KOPT-K1 (cell line): ENCODE measurements around the gene TNFSF11.

Experiments
- H3K27ac ChIP-seq: fragments of 200-600 bp; sonication (generic); 2 replicates; pipeline ENCODE4 v1.5.1; 2016; ENCODE audit warnings: antibody characterized with exemption, mild to moderate bottlenecking, low read depth, low read length; ENCODE audit not compliant: poor library complexity, severe bottlenecking
- H3K36me3 ChIP-seq: fragments of 200-600 bp; sonication (generic); 2 replicates; pipeline ENCODE4 v1.5.1; 2017; ENCODE audit warnings: antibody characterized with exemption, mild to moderate bottlenecking, low read length, moderate library complexity; ENCODE audit not compliant: insufficient read depth
- H3K9me3 ChIP-seq: fragments of 200-600 bp; sonication (generic); 2 replicates; pipeline ENCODE4 v1.5.1; 2017; ENCODE audit warnings: antibody characterized with exemption, low read length, mild to moderate bottlenecking; ENCODE audit not compliant: insufficient read depth, poor library complexity, severe bottlenecking

TNFSF11 gene

DNA sequence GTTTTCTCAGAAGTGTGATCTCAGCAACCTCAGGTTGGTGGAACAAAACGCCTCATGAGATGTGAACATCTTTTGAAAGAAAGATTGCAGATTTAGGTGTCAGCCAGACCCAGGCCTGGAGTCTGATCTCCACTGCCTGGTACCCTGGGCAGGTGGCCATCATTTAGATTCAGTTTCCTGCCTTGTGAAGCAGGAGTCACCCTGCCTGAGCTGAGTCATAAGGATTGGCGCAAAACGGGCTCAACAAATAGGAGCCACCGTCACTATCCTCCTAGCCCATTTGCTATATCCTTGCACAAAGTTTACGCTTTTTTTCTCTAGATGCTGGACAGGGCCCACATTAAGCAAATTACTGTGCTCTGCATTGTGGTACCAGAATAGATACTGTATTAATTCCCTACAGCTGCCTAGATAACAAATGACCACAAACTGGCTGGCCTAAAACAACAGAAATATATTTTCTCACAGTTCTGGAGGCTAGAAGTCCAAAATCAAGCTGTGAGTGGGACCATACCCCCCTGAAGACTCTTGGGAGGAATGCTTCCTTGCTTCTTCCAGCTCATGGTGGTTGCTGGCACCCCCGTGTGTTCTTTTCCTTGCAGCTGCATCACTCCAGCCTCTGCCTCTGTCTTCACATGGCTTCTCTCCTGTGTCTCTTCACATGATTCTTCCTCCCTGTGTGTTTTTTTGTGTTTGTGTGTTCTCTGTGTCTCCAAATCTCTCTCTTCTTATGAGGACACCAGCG lies 38.2 kb downstream of the TNFSF11 start:
- Histone ChIP-seq H3K36me3 (no peaks in the 10 kb centered on the region), H3K9me3 (no peaks in the 10 kb centered on the region), H3K27ac (no peak overlapping the region)

- Histone ChIP-seq H3K36me3 (no peaks in the 10 kb centered on the region), H3K27ac (no peak overlapping the region), H3K9me3 (no peaks in the 10 kb centered on the region)
Observed at GRCh38 chr13:42614436-42615035, 40.6 kb downstream of the TNFSF11 start.

DNA sequence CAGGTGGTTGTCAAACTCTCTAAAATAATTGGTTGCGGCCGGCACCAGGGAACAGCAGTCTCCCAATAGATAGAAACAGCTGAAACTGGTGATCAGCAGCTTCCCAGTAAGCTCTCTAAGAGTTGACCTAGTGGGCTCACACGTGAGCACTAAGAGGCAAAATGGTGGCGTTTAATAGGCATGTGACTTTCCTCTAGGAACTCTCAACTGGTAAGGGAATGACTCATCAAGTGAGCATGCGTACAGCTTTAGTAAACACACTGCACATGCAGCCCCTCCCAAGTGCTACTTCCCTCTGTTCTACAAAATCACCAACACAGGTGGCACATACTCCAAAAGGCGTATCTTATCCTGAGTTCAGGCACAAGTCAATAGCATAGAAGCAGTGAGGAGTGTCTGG lies 41.7 kb downstream of the TNFSF11 start:
- H3K27ac ChIP-seq: no peak overlapping the region
- no peaks in the 10 kb centered on the region for H3K9me3 ChIP-seq
- H3K36me3 ChIP-seq: no peaks in the 10 kb centered on the region

GRCh38 chr13:42617221-42617620 lies 43.3 kb downstream of the TNFSF11 start:
- no peaks in the 10 kb centered on the region for H3K9me3 ChIP-seq
- H3K27ac ChIP-seq: no peak overlapping the region
- no peaks in the 10 kb centered on the region for H3K36me3 ChIP-seq

- H3K27ac ChIP-seq: no peak overlapping the region
- no peaks in the 10 kb centered on the region for H3K9me3 ChIP-seq
- H3K36me3 ChIP-seq: no peaks in the 10 kb centered on the region
Observed at GRCh38 chr13:42623916-42624315, 50.0 kb downstream of the TNFSF11 start.

DNA sequence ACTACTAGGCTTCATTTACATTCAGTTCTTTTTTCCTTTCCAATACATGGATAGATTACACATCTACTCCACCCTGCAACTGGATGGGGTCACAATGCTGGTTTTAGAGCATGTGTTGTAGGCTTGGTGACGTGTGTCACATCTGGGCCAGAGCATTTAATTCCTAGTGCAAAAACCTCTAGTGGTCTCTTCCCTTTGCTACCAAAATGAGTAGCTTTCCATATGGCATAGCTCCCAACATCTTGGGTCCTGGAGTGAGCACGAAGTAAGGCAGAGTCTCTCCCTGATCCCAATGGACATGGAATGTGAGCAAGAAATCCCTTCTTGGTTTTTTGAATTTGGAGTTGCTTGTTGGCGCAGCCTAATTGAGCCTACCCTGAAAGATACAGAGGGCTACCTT lies 51.7 kb downstream of the TNFSF11 start:
- H3K36me3 ChIP-seq: no peaks in the 10 kb centered on the region
- no peaks in the 10 kb centered on the region for H3K9me3 ChIP-seq
- H3K27ac ChIP-seq: no peak overlapping the region

DNA sequence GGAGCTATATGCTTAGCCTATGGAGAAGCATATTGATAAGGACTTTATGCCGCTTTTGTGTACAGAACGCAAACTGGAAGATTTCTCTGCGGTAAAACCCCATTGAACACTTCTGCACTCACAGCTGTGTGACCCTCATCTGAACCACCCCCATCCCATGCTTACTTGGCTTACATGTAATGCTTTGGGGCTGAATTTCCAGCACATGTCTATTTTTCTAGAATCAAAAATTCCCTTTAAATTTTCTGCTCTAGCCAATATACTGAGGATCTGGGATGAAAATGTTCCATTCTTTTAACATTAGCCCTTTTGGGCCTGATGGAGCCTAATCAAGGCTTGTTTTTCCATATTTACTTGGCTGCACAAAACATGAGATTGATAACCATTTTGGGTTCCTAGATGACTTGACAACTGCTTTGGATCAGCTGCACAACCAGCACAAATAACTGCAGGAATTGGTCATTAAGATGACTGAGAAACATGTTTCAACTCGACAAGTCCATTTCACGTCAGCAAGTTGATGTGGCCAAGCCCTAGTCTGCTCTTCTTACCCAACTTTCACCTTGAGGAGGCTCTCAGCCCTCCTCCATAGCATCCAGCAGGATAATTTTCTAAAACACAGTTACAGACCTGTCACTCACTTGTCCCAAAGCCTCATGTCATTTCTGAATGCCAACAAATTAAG lies 52.4 kb downstream of the TNFSF11 start:
- no peaks in the 10 kb centered on the region for H3K36me3 ChIP-seq
- no peaks in the 10 kb centered on the region for H3K9me3 ChIP-seq
- no peak overlapping the region for H3K27ac ChIP-seq

DNA sequence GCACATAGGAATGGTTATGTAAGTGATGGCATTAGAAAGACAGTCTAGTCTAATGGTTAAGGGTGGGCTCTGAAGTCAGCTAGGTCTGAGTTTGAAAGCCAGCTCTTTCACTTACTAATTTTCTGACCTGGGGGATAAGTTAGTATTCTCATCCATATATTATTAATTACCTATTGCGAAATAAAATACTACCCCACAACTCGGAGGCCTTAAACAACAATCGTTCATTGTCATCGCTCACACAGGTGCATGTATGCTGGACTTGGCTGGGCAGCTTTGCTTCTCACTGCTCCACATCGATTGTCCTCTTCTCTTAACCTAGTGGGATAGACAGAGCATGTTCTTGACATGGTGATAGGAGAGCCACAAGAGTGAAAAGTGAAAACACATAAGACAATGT lies 54.7 kb downstream of the TNFSF11 start:
- H3K36me3 ChIP-seq: no peaks in the 10 kb centered on the region
- no peaks in the 10 kb centered on the region for H3K9me3 ChIP-seq
- no peak overlapping the region for H3K27ac ChIP-seq

DNA sequence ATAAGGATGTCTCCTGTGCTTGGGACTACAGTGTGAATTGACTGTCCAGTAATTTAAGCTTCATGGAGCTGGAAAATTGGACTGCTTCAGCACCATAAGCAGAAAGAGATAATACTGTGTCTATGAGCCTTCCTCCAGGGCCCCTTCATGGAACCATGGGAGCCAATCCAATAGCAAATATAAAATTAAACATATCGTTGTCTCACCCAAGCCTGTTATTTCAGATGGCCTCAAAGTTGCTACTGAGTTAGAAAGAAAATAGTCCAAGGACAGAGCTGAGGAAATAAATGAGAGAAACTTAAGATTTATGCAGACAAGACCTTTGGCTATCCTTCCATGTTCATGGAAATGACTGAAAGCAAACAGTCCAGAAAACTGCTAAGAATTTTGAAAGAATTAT lies 57.2 kb downstream of the TNFSF11 start:
- Histone ChIP-seq H3K9me3 (no peaks in the 10 kb centered on the region), H3K36me3 (no peaks in the 10 kb centered on the region), H3K27ac (no peak overlapping the region)

GRCh38 chr13:42633495-42633894 lies 59.5 kb downstream of the TNFSF11 start:
- Histone ChIP-seq H3K36me3 (no peaks in the 10 kb centered on the region), H3K27ac (no peak overlapping the region), H3K9me3 (no peaks in the 10 kb centered on the region)

DNA sequence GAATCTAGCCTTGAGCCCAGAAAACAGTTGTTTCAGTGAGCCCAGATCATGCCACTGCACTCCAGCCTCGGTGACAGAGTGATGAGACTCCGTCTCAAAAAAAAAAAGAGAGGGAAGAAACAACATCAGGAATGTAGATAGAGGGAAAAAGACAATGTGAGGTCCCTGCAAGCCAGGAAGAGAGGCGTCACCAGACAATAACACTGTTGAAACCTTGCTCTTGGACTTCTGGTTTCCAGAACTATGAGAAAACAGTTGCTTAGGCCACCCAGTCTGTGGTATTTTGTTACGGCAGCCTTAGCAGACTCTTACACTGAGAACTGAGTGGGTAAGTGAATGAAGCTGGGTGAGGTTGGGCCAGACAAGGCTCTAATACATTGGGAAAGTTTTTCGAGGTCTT lies 64.1 kb downstream of the TNFSF11 start:
- no peak overlapping the region for H3K27ac ChIP-seq
- H3K9me3 ChIP-seq: no peaks in the 10 kb centered on the region
- no peaks in the 10 kb centered on the region for H3K36me3 ChIP-seq

- no peak overlapping the region for H3K27ac ChIP-seq
- no peaks in the 10 kb centered on the region for H3K9me3 ChIP-seq
- no peaks in the 10 kb centered on the region for H3K36me3 ChIP-seq
Observed at GRCh38 chr13:42638886-42639285, 64.9 kb downstream of the TNFSF11 start.

GRCh38 chr13:42643076-42643475 lies 69.1 kb downstream of the TNFSF11 start:
- Histone ChIP-seq H3K27ac (no peak overlapping the region), H3K36me3 (no peaks in the 10 kb centered on the region), H3K9me3 (no peaks in the 10 kb centered on the region)

DNA sequence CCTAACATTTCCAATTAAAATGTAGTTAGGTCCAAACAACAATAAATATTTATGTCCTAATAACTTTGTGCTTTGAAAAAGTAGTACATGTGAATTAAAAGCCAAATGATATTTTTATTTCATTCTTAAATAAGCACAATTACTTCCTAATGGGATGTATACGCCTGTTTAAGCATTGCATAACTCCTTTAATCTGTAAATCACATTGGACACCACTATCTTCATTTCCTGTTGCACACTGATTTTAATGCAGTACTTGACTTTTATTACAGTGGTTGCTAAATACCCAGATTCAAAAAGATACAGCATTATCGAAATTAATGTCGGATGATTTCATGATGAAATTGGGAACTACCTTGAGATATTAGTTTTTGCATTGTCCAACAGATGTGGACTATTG lies 70.9 kb downstream of the TNFSF11 start:
- Histone ChIP-seq H3K9me3 (no peaks in the 10 kb centered on the region), H3K27ac (no peak overlapping the region), H3K36me3 (no peaks in the 10 kb centered on the region)

DNA sequence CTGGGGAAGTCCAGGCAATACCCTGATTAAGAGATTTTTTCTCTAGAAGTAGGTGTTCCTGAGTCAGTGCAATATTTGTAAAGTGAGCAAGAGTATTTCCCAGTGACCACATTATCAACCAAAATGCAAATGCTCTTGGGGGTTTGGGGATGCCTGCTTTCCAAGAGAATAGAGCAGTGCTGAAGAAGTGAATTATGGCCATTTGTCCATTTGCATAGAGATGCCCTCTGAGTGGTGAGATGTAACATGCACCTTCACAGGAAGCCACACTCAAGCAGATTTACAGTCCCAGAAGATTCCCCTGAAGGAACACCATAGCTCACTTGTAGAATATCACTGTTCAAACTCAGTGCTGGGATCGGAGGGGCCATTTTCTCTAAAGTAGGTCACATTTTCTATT lies 71.8 kb downstream of the TNFSF11 start:
- H3K9me3 ChIP-seq: no peaks in the 10 kb centered on the region
- H3K36me3 ChIP-seq: no peaks in the 10 kb centered on the region
- no peak overlapping the region for H3K27ac ChIP-seq

DNA sequence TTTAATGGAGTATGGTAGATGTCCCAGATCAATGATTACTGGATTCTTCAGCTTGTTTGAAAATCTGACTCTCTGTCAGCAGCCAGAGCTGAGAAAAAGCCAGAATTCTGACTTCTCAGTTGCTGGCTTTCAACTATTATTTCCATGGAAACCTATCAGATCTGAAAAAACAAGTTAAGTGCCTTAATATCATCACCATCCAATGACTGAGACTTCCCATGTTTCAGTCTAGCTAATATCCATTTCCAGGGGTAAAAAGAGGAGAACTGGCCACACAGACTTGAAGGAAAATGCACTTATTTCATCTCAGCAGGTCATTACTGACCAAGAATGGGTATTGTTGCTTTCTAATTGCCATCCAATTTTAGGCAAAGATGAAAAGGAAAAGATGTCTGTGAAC lies 75.2 kb downstream of the TNFSF11 start:
- Histone ChIP-seq H3K27ac (no peak overlapping the region), H3K9me3 (no peaks in the 10 kb centered on the region), H3K36me3 (no peaks in the 10 kb centered on the region)
